Calu3 (cell line): Measurements from ENCODE around the gene BIRC5. TPM values are rescaled to one million over a fixed set of nuclear protein-coding genes. Genes with fewer than 3 reads are reported as not detected.
A peak's percentile ranks its signal among the peaks of the same experiment; 100 is the strongest.

Source experiments
- BruUV-seq: library from RNA; stranded (reverse); fragments of 400-500 nt; replicated peaks from 2 replicates; lab custom pipeline; 2021; lab: Mats Ljungman, UMichigan
- CTCF ChIA-PET: fragments of 300-600 bp; sonication (Branson Sonifier 250); formaldehyde crosslinking; loops from one replicate; lab custom pipeline; 2022; ENCODE audit warnings: antibody characterized with exemption; lab: Charles Lee
- DNase-seq: peaks from one replicate; pipeline ENCODE4 v3.0.0; 2022
- H3K27ac Mint-ChIP-seq: one replicate; pipeline ENCODE4 v1.8.0; 2022; ENCODE audit warnings: mixed read lengths; ENCODE audit not compliant: unreplicated experiment
- H3K27me3 Mint-ChIP-seq: one replicate; pipeline ENCODE4 v1.8.0; 2022; ENCODE audit warnings: mixed read lengths; ENCODE audit not compliant: unreplicated experiment
- H3K36me3 Mint-ChIP-seq: one replicate; pipeline ENCODE4 v1.8.0; 2022; ENCODE audit warnings: mild to moderate bottlenecking, moderate library complexity, mixed read lengths; ENCODE audit not compliant: insufficient read depth, unreplicated experiment
- H3K4me1 Mint-ChIP-seq: one replicate; pipeline ENCODE4 v1.8.0; 2022; ENCODE audit warnings: mild to moderate bottlenecking, low read depth, mixed read lengths; ENCODE audit not compliant: unreplicated experiment
- H3K4me3 Mint-ChIP-seq: one replicate; pipeline ENCODE4 v1.8.0; 2022; ENCODE audit warnings: mild to moderate bottlenecking, low read depth, moderate library complexity, mixed read lengths; ENCODE audit not compliant: unreplicated experiment
- H3K9me3 Mint-ChIP-seq: one replicate; pipeline ENCODE4 v1.8.0; 2022; ENCODE audit warnings: low read depth, mixed read lengths; ENCODE audit not compliant: unreplicated experiment
- intact Hi-C: fragments of 100-400 bp; cut with micrococcal nuclease; formaldehyde crosslinking; loops from one replicate; pipeline ENCODE4 v1.10.0; 2022; ENCODE audit not compliant: unreplicated experiment
- total RNA-seq: library from RNA; stranded (reverse); gene quantifications from 2 replicates; pipeline ENCODE4 v1.2.3, GENCODE V29; 2022
- TF ChIP-seq, protein P1 (sequence below): fragments of 200-600 bp; IDR thresholded peaks from one replicate; pipeline ENCODE4 v1.8.0; 2022; ENCODE audit warnings: antibody characterized with exemption; ENCODE audit not compliant: unreplicated experiment

The BIRC5 gene
- total RNA-seq, 1 experiment from 2014 or later = 58.5 TPM

DNA sequence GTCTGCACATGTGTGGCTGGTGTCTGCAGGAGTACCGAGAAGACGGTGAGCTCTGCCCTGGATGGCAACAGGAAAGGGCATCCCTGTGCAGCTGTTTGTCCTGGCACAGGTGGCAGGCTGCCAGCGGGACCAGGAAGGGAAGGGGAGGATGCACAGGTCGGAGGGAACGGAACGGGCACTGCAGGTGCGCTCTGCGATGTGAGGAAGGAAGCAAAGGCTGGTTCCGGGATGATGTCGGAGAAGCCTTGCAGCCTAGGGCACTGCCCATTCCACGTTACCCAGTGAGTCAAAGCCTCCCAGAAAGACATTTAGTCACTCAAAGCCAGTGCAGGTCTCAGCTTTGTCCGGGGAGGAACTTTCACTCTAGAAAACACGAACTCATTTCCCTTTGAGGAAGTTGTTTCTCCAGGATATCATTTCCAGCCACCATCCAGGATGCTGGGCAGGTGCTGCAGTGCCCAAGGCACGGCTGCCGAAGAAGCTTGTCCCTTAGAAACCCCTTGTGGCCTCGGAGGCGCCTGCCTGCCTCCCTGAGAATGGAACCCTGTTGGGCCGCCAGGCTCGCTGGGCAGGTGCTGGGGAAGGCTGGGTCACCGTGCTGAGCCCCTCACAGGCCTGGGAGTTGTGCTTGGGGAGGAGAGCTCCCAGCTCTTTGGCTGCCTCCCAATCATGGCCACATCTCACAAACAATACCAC is 12.9 kb downstream of the BIRC5 start:
- H3K4me3 Mint-ChIP-seq = peak overlapping the region; percentile 32
- TF ChIP-seq, protein P1, sequence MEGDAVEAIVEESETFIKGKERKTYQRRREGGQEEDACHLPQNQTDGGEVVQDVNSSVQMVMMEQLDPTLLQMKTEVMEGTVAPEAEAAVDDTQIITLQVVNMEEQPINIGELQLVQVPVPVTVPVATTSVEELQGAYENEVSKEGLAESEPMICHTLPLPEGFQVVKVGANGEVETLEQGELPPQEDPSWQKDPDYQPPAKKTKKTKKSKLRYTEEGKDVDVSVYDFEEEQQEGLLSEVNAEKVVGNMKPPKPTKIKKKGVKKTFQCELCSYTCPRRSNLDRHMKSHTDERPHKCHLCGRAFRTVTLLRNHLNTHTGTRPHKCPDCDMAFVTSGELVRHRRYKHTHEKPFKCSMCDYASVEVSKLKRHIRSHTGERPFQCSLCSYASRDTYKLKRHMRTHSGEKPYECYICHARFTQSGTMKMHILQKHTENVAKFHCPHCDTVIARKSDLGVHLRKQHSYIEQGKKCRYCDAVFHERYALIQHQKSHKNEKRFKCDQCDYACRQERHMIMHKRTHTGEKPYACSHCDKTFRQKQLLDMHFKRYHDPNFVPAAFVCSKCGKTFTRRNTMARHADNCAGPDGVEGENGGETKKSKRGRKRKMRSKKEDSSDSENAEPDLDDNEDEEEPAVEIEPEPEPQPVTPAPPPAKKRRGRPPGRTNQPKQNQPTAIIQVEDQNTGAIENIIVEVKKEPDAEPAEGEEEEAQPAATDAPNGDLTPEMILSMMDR = no peak
- DNase-seq = peak; percentile 21
- no TSS peak for BruUV-seq
- H3K9me3 Mint-ChIP-seq = no peaks in the 10 kb centered on the region
- H3K27ac Mint-ChIP-seq = no peak overlapping the region
- peaks cover 8% of the 10 kb centered on the region for H3K4me1 Mint-ChIP-seq
- intact Hi-C loops = no loop called here
- CTCF ChIA-PET = interaction anchor here (1.2 kb wide), 1 partner anchor 52 kb away, joined by 3 read pairs; no protein-coding TSS in a partner anchor
- peaks cover 15% of the 10 kb centered on the region for H3K27me3 Mint-ChIP-seq
- peaks cover 19% of the 10 kb centered on the region for H3K36me3 Mint-ChIP-seq

DNA sequence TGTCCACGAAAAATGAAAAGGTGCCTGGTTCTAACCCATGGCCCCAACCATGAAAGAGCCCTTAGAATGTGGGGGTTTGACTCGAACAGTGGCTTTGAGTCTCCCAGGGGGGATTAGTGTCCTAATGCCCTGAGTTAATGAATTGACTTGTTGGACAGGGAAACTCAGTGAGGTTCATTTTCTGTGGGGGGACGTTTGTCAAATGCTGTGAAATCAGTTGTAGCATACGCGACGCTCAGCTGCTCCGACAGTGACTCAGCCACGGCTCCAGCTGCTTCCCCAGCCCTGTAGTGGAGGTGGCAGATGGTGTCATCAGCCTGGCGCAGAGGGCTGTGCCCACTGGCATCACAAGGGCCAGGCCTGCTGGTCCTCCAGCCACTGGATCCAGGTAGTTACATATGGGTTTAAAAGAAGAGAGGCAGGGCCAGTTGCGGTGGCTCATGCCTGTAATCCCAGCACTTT is 13.4 kb downstream of the BIRC5 start:
- Mint-ChIP-seq H3K4me1 (peaks cover 8% of the 10 kb centered on the region), H3K4me3 (no peak overlapping the region), H3K27me3 (peaks cover 20% of the 10 kb centered on the region), H3K9me3 (no peaks in the 10 kb centered on the region), H3K27ac (no peak overlapping the region), H3K36me3 (peaks cover 17% of the 10 kb centered on the region)
- CTCF ChIA-PET = interaction anchor here (1.2 kb wide), 1 partner anchor 52 kb away, joined by 3 read pairs; no protein-coding TSS in a partner anchor
- DNase-seq = no peak
- TF ChIP-seq, protein P1 = no peak
- no TSS peak for BruUV-seq
- intact Hi-C loops = no loop called here

DNA sequence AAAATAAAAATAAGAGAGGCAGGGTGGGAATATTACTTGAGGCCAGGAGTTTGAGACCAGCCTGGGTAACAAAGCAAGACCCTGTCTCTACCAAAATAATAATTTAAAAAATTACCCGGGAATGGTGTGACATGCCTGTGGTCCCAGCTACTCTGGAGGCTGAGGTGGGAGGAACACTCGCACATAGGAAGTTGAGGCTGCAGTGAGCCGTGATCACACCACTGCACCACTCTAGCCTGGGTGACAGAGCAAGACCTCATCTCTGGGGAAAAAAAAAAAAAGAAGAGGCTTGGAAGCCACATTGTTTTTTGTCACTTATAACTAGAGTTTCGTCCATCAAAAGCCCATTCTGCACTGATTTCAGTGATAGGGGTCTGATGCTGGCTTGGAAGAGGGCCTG is 14.1 kb downstream of the BIRC5 start:
- DNase-seq = no peak
- Mint-ChIP-seq H3K9me3 (no peaks in the 10 kb centered on the region), H3K4me3 (no peak overlapping the region), H3K27me3 (peaks cover 27% of the 10 kb centered on the region), H3K36me3 (peaks cover 13% of the 10 kb centered on the region), H3K4me1 (peaks cover 8% of the 10 kb centered on the region), H3K27ac (no peak overlapping the region)
- CTCF ChIA-PET = interaction anchor here (0.7 kb wide), 1 partner anchor 21 kb away, joined by 3 read pairs; no protein-coding TSS in a partner anchor
- intact Hi-C loops = no loop called here
- no TSS peak for BruUV-seq
- TF ChIP-seq, protein P1 = no peak

DNA sequence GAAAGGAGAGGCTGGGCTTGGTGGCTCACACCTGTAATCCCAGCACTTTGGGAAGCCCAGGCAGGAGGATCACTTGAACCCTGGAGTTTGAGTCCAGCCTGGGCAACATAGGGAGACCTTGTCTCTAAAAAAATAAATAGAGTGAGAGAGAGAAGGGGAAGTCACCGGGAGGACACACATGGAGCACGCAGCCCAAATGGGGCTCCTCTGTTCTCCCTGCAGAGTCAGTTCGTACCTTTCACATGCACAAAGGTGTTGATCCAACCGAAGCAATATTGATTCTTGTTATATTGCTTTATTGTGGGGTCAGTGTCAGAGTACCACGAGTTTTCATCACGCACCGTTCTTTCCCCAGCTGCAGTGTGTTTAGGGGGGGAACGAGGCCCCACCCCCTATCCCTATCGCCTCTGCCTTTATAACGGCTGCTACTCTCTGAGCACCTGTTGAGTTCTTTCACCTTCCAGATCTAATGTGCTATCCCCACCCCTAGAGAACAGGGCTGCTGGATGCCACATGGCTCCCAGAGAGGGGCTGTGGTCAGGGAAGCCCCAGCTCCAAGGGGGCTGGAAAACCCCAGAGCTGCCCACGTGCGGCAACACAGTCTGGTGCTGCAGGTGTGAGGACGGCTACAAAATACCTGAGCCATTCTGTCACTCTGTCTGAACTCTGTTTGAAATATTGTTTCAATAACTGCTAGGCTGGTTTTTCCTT is 16.4 kb downstream of the BIRC5 start:
- Mint-ChIP-seq H3K36me3 (no peaks in the 10 kb centered on the region), H3K4me3 (no peak overlapping the region), H3K27ac (no peak overlapping the region), H3K4me1 (peaks cover 8% of the 10 kb centered on the region), H3K9me3 (no peaks in the 10 kb centered on the region), H3K27me3 (peaks cover 27% of the 10 kb centered on the region)
- TF ChIP-seq, protein P1 = no peak
- DNase-seq = no peak
- no TSS peak for BruUV-seq
- intact Hi-C loops = no loop called here
- CTCF ChIA-PET = interaction anchor here (0.7 kb wide), 1 partner anchor 10 kb away, joined by 8 read pairs; no protein-coding TSS in a partner anchor
